ENCODE data around the gene MRRF. TPM values are rescaled to one million over a fixed set of nuclear protein-coding genes. Genes with fewer than 3 reads are reported as not detected.
"Not testable (repeated sequence)": the region's sequence is repeated elsewhere in the genome, so short reads cannot be mapped to it uniquely, and the experiment has no call there.

Gene MRRF
- polyA plus RNA-seq, 10 donors = 21.6 to 40.8 (median 27.7) TPM

GRCh38 chr9:122350577-122351355 lies 86.1 kb downstream of the MRRF start:
- peak; percentile 59 to 89 (median 85) for DNase-seq

GRCh38 chr9:122354536-122355199 lies 90.0 kb downstream of the MRRF start:
- DNase-seq = no peak

- no peak for DNase-seq
Measured at GRCh38 chr9:122355336-122355875, 90.7 kb downstream of the MRRF start.

DNA sequence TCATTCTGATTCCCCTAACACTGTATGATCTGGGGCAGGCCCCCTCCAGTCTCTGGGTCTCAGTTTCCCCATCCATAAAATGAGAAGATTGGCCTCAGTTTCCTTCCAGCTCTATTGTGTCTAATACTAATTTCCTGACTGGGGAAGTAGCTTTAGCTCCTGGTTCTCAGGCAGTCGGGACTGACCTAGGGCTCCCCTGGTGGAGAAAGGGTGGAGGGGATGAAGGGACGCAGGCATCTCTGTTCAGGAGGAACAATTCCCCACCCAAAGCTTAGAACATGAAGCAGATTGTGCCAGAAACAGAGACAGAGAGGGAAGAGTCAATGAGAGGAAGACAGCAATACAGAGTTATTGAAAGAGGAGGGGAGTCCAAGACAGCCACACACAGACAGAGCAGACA lies 91.9 kb downstream of the MRRF start:
- DNase-seq = no peak

GRCh38 chr9:122360891-122361290 lies 96.2 kb downstream of the MRRF start:
- no peak for DNase-seq

DNA sequence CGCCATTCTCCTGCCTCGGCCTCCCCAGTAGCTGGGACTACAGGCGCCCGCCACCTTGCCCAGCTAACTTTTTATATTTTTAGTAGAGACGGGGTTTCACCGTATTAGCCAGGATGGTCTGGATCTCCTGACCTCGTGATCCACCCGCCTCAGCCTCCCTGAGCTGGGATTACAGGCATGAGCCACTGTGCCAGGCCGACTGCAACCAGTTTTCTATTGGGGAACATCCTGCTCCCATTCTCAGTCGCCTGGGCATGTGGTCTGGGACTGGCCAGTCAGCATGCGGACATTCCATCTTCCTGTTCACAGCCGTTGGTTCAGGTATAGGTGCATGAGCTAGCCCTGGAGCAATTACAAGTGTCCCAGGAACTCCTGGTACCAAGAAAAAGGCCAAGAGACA lies 98.4 kb downstream of the MRRF start:
- not testable (repeated sequence) for DNase-seq

DNA sequence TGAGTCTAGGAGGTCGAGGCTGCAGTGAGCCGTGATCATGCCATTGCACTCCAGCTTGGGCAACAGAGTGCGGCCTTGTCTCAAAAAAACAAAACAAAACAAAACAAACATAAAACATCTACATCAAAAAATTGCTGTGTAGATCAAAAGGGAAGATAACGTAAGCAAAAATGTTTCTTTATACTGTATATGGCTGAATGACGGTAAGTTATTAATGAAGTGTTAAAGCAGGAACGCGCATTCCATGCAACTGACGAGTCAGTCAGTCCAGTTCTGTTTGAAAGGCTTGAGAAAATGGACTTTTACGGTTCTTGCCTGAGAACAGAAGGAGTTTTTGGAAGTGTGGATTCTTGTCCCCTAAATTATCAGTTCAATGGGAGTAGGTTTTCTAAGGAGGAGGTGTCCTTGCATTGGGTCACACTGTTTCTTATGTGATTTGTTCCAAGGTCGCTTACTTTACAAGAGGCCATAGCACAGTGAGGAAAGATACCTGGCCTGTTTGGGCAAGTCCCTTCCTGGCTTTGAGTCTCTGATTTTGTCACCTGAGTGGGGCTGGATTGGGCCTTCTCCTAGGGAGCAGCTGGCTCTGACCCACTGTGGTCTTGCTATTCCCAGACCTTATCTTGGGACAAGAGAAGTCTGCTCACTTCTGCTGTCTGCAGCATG lies 99.6 kb downstream of the MRRF start:
- no peak for DNase-seq

- DNase-seq = peak in 2 of 3 donors; percentile 42 to 74
Measured at GRCh38 chr9:122364783-122365150, 100.1 kb downstream of the MRRF start.

DNA sequence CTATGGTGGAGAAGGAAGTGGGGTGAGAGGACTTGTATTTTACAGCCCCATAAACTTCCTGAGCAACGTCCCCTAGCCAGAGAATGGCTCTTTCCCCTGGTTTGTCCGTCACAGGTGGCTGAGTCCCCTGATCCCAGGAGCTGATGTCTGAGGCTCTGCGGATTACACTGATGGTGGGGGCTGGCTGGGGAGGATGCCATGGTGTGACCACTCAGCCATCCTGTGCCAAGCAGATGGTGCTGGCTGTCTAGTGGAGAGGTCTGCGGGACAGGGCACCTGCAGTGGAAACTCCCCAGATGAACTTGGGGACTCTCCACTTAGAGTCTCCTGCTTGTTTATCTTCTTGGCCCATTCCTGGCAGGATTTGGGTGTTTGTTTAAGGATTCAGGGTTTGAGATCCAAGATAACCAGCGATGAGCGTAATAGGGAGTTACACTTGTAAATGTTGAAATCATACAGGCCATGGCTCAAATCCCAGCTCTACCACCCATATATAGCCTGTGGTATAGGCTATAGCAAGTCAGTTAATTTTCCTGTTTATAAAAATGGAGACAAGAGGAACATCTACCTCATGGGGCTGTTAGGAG lies 101.5 kb downstream of the MRRF start:
- DNase-seq = no peak

- no peak for DNase-seq
Measured at GRCh38 chr9:122367065-122367464, 102.4 kb downstream of the MRRF start.

DNA sequence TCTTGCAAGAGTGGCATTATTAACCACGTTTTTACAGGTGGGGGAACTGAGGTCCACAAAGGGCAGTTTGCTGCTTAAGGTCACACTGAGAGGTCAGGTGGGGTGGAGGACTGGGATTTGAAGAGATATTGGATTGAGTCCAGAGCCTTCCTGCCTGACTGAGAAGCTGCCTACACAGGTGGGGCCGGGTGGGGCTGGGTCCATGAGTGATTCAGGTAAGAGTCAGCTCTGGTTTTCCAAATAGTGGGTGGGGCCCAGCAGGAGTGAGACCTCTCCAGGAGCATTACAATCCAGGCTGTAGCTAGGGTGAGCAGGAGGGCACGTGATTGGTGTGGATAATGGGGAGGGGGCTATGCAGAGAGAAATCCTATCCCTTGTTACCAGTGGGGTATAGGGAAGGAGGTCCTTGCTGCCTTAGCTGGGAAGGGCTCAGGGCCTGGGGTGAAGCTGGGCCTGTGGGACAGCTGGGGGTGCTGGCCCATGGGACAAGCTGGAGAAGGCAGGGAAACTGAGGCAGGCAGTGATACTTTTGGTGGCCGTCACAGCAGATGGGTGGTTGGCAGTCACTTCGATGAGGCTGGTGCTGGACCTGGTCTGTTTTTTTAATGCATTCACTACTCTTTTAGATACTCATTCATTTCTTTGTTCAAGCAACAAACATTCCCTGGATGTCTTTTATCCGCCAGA lies 103.2 kb downstream of the MRRF start:
- no peak for DNase-seq

DNA sequence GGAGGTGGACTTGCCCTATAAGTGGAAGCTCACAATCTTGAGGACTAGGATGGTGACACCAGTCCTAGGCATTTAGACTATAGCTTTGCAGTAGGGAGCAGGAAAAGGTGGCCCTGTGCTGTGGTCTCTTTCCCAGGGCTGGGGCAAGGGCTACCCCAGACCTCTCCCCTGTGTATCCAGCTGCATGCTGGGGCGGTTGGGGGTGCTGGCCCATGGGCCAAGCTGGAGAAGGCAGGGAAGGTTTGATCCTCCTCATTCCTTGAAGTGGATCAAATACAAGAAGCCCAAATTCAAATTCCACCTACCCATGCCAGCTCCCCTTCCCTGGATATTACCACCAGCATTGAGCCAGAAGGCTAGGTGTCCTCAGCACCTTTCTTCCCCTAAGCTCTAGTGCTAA lies 104.0 kb downstream of the MRRF start:
- DNase-seq = no peak

- DNase-seq = no peak
Measured at GRCh38 chr9:122370303-122370702, 105.6 kb downstream of the MRRF start.

- peak in 1 of 3 donors; percentile 59 for DNase-seq
Measured at GRCh38 chr9:122370869-122371755, 106.4 kb downstream of the MRRF start, which contains the start of gene PTGS1. PTGS1 (plus strand) TSS chr9:122371024; CDS start chr9:122371085, 61 bp downstream.

GRCh38 chr9:122371846-122372245 lies 107.2 kb downstream of the MRRF start:
- DNase-seq = no peak

- DNase-seq = no peak
Measured at GRCh38 chr9:122372856-122373845, 108.5 kb downstream of the MRRF start.

DNA sequence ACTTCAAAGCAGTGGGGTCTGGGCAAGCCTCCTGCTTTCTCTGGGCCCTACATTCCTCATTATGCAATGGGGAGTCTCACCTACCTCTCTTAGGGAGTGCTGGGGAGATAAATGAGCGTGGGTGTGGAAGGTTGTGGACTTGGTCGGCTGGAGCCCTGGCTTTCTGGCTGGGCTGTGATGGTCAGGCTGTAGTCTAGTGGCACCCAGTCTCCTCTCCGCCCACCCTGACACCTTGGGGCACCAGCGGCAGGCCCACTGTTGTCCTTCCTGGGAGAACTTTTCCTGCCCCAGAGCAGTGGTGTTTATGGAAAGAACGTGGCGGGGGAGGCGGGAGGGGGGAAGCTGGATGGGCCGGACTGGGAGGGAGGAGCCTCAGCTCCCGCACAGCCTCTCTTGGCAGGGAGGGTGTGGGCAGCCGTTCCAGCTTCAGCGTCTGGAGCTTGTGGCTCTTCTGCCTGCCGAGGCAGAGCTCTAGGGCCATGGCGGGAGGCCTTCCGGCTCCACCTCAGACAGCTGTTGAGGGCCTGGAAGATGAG lies 110.3 kb downstream of the MRRF start:
- peak; percentile 57 to 90 (median 80) for DNase-seq

DNA sequence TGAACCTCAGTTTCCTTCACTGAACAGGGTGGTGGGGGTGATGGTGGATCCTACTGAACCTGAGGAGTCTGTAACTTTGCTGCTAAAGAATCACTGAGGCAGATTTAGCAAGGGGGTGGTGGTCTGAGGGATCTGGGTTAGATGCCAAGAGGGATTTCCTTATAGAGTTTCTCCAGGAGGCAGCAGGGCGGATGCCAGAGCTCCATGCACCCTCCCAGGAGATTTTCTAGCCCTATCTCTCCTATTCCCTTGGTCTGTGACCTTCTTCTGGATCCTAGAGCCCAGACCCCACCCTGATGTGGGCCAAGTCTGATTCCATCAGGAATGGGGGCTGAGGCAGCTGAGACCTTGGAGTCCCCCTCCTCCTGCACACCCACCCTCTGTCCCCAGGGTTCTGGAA lies 112.1 kb downstream of the MRRF start:
- DNase-seq = no peak
